Measurements from ENCODE around the gene PRRG3.

DNA sequence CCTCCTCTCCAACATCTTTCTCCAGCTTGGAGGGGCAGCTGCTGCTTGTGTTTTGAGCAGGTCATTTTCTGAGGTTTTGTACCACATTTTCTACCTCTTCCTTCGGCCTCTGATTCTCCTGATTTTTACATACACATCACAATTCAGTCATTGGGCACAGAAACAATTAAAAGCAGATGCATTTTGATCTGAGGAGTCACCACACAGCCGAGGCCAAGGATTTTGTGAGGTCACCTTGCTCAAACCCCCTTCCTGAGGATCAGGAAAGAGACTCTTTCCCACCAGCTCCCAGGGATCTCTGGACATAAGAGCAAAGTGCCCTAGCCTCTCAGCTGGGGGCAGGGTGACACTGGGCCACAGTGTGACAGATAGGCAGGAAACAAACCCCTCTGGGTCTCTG is 15.2 kb downstream of the PRRG3 start:
- TF ChIP-seq GATA3 (IDR thresholded peaks at IDR 0.05; ENCODE audit: low read depth, low read length): no peak
- TF ChIP-seq GATA2 (IDR thresholded peaks at IDR 0.05; ENCODE audit: low read depth, low read length): no peak

Data from SH-SY5Y (cell line).